OCI-LY1 (cell line): ENCODE measurements around the gene CHST15.

ENCODE experiments used
- H2AFZ ChIP-seq: fragments of 200-600 bp; sonication (generic), shearing (Covaris generic); 2 replicates; pipeline ENCODE4 v1.6.0; 2014; ENCODE audit warnings: antibody characterized with exemption, mild to moderate bottlenecking, low read length
- H3F3A ChIP-seq: fragments of 200-600 bp; sonication (generic), shearing (Covaris generic); 2 replicates; pipeline ENCODE4 v1.6.0; 2014; ENCODE audit warnings: mild to moderate bottlenecking, antibody characterized with exemption, low read length, moderate library complexity; ENCODE audit not compliant: insufficient read depth
- H3K27ac ChIP-seq: fragments of 200-600 bp; sonication (generic); 2 replicates; pipeline ENCODE4 v1.5.1; 2014; ENCODE audit warnings: low read length, mixed run types, mild to moderate bottlenecking, low read depth; ENCODE audit not compliant: poor library complexity, severe bottlenecking
- H3K27me3 ChIP-seq: fragments of 200-600 bp; sonication (generic); 2 replicates; pipeline ENCODE4 v1.6.0; 2014; ENCODE audit warnings: antibody characterized with exemption, mild to moderate bottlenecking, low read length, moderate library complexity; ENCODE audit not compliant: insufficient read depth
- H3K36me3 ChIP-seq: fragments of 200-600 bp; sonication (generic); 2 replicates; pipeline ENCODE4 v1.6.1; 2014; ENCODE audit warnings: mild to moderate bottlenecking, antibody characterized with exemption, low read length, moderate library complexity, mixed read lengths; ENCODE audit not compliant: insufficient read depth
- H3K4me1 ChIP-seq: fragments of 200-600 bp; sonication (generic); 2 replicates; pipeline ENCODE4 v1.5.1; 2014; ENCODE audit warnings: mild to moderate bottlenecking, low read length, moderate library complexity; ENCODE audit not compliant: insufficient read depth, severe bottlenecking
- H3K4me2 ChIP-seq: fragments of 200-600 bp; sonication (generic), shearing (Covaris generic); 2 replicates; pipeline ENCODE4 v1.6.1; 2014; ENCODE audit warnings: low read length
- H3K4me3 ChIP-seq: fragments of 200-600 bp; sonication (generic); 2 replicates; pipeline ENCODE4 v1.5.1; 2014; ENCODE audit warnings: low read length, low read depth, mild to moderate bottlenecking, mixed read lengths; ENCODE audit not compliant: poor library complexity, severe bottlenecking
- H3K79me2 ChIP-seq: fragments of 200-600 bp; shearing (Covaris generic); 2 replicates; pipeline ENCODE4 v1.6.1; 2016; ENCODE audit warnings: mixed run types, low read length, mixed read lengths; ENCODE audit not compliant: insufficient read depth
- H3K9ac ChIP-seq: fragments of 200-600 bp; sonication (generic), shearing (Covaris generic); 2 replicates; pipeline ENCODE4 v1.6.1; 2014; ENCODE audit warnings: mild to moderate bottlenecking, low read length, mixed read lengths
- H3K9me2 ChIP-seq: fragments of 200-600 bp; sonication (generic), shearing (Covaris generic); 2 replicates; pipeline ENCODE4 v1.6.1; 2014; ENCODE audit warnings: low read depth, mild to moderate bottlenecking, low read length, mixed read lengths
- H3K9me3 ChIP-seq: fragments of 200-600 bp; shearing (Covaris generic); 2 replicates; pipeline ENCODE4 v1.6.1; 2014; ENCODE audit warnings: low read length, mixed read lengths
- H4K20me1 ChIP-seq: fragments of 200-600 bp; sonication (generic), shearing (Covaris generic); 2 replicates; pipeline ENCODE4 v1.6.0; 2016; ENCODE audit warnings: mild to moderate bottlenecking, low read length; ENCODE audit not compliant: insufficient read depth
- CTCF ChIP-seq: fragments of 200-600 bp; sonication (generic), shearing (Covaris generic); IDR thresholded peaks from 2 replicates; pipeline ENCODE4 v1.5.1; 2017; ENCODE audit warnings: mild to moderate bottlenecking, antibody characterized with exemption, low read length, moderate library complexity, mixed read lengths
- EZH2 ChIP-seq: fragments of 200-600 bp; sonication (generic), shearing (Covaris generic); IDR thresholded peaks from 2 replicates; pipeline ENCODE4 v1.8.0; 2017; ENCODE audit warnings: borderline replicate concordance, mixed run types, mild to moderate bottlenecking, antibody characterized with exemption, low read length, moderate library complexity, mixed read lengths

The CHST15 gene

GRCh38 chr10:124081547-124082140 is 11.8 kb downstream of the CHST15 start:
- Histone ChIP-seq H4K20me1 (no peaks in the 10 kb centered on the region), H3K9me3 (no peaks in the 10 kb centered on the region), H3K4me2 (peak overlapping the region; percentile 42; the same call in 1 of the 2 replicates), H3K36me3 (peaks cover 7% of the 10 kb centered on the region; the same call in 1 of the 2 replicates), H3K4me3 (no peak overlapping the region), H3K79me2 (no peaks in the 10 kb centered on the region), H3K27ac (peak overlapping the region; percentile 98), H3K9me2 (no peaks in the 10 kb centered on the region), H3K4me1 (peaks cover 99% of the 10 kb centered on the region), H3K9ac (peak overlapping the region; percentile 55; the same call in 1 of the 2 replicates), H2AFZ (no peak overlapping the region), H3K27me3 (no peaks in the 10 kb centered on the region), H3F3A (0 out of 2 replicates have a peak, but pooled peaks cover 5% of the 10 kb centered on the region)
- no peak for TF ChIP-seq EZH2
- no peak for TF ChIP-seq CTCF

DNA sequence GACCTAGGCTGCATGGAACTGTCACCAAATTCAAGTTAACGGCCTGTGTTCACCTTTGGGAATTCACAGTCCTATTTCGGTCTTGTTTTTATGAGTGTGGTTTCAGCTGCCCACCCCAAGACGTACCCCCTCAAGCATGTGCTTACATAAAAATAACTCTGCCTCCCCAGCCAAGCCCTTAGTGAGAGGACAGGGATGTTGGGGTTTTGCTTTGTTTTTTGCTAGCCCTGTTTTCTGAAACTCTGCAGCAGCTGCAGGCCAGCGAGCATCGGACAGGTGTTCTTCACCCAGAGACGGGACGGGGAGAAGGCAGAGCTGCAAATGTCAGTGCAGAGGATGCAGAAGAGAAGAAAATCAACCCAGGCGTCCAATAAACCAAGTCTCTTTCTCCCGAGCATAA is 13.5 kb downstream of the CHST15 start:
- TF ChIP-seq CTCF, result no peak
- no peak for TF ChIP-seq EZH2
- H3K9ac ChIP-seq, result peak overlapping the region; percentile 55; the same call in 1 of the 2 replicates
- H4K20me1 ChIP-seq, result no peaks in the 10 kb centered on the region
- peaks cover 7% of the 10 kb centered on the region; the same call in 1 of the 2 replicates for H3K36me3 ChIP-seq
- no peaks in the 10 kb centered on the region for H3K79me2 ChIP-seq
- peak overlapping the region; percentile 98 for H3K27ac ChIP-seq
- H3F3A ChIP-seq, result 0 out of 2 replicates have a peak, but pooled peaks cover 5% of the 10 kb centered on the region
- H3K9me2 ChIP-seq, result no peaks in the 10 kb centered on the region
- H3K4me1 ChIP-seq, result peaks cover 99% of the 10 kb centered on the region
- no peaks in the 10 kb centered on the region for H3K9me3 ChIP-seq
- peak overlapping the region; percentile 2 for H3K4me3 ChIP-seq
- no peaks in the 10 kb centered on the region for H3K27me3 ChIP-seq
- no peak overlapping the region for H2AFZ ChIP-seq
- H3K4me2 ChIP-seq, result peak overlapping the region; percentile 42

GRCh38 chr10:124078714-124079113 is 14.7 kb downstream of the CHST15 start:
- H3F3A ChIP-seq, result 0 out of 2 replicates have a peak, but pooled peaks cover 5% of the 10 kb centered on the region
- no peaks in the 10 kb centered on the region for H4K20me1 ChIP-seq
- peak overlapping the region; percentile 52 for H3K9ac ChIP-seq
- no peaks in the 10 kb centered on the region for H3K9me2 ChIP-seq
- no peak for TF ChIP-seq CTCF
- TF ChIP-seq EZH2, result no peak
- H3K36me3 ChIP-seq, result peaks cover 7% of the 10 kb centered on the region; the same call in 1 of the 2 replicates
- no peaks in the 10 kb centered on the region for H3K27me3 ChIP-seq
- H3K4me2 ChIP-seq, result peak overlapping the region; percentile 28; the same call in 1 of the 2 replicates
- peak overlapping the region; percentile 98 for H3K27ac ChIP-seq
- no peak overlapping the region for H3K4me3 ChIP-seq
- peaks cover 99% of the 10 kb centered on the region for H3K4me1 ChIP-seq
- H3K9me3 ChIP-seq, result no peaks in the 10 kb centered on the region
- no peak overlapping the region for H2AFZ ChIP-seq
- H3K79me2 ChIP-seq, result no peaks in the 10 kb centered on the region
